Measurements from ENCODE around the gene AIM2.
"Not testable (repeated sequence)": the region's sequence is repeated elsewhere in the genome, so short reads cannot be mapped to it uniquely, and the experiment has no call there.

The AIM2 gene, protein sequence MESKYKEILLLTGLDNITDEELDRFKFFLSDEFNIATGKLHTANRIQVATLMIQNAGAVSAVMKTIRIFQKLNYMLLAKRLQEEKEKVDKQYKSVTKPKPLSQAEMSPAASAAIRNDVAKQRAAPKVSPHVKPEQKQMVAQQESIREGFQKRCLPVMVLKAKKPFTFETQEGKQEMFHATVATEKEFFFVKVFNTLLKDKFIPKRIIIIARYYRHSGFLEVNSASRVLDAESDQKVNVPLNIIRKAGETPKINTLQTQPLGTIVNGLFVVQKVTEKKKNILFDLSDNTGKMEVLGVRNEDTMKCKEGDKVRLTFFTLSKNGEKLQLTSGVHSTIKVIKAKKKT

DNA sequence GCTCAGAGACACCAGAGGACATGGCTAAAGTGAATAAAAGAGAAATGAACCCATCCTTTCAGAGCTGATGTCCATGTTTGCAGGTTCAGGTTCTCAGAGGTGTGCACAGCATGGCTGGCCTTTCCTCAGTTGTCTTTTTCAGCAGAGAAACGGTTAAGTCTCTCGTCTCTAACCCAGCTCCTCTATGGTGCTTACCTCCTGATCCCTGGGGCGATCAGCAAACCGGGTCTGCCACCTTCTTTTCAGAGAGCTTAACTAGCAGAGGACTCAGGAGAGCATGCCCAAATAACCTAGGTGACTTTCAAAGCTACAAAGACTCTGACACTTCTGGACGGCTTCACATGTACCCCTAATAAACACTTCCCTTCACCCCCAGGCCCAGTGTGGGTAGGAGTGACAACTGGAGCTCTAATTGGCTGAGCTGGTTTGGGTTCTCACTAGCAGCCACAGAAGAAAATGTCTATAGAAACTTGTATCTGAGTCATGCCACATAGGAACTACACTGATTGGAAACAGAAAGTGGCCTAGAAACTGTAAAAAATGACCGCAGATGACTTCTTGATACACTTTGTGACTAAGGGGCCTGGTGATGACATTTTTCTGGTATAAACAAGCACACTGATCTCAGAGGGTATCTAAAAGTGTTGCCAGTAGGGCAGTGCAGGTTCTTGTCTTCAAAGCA lies at the start of gene AIM2:
TSS of gene AIM2 (minus strand) at position 329 of the 682 bp plus-strand sequence. CDS start 3,267 bp downstream, outside the sequence.
- DNase-seq = no peak

DNA sequence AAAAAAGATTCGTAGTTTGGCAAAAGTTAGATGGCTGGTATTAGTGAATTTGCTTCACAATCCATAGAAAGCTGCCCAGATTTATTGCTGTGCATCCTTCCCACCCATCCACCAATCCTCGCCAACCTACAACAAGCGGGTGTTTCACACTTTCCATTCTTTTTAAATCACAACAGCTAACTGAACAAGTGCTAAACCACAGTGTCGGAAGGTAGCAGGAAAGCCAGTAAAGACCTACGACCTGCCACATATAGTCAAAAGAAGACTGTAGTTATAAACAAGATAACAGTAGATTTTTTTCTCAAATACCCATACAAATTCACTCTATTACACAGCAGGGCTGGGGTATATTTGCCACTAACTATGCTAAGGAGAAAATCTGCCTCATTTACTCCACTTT lies 47.0 kb upstream of the AIM2 start:
- DNase-seq = no peak

DNA sequence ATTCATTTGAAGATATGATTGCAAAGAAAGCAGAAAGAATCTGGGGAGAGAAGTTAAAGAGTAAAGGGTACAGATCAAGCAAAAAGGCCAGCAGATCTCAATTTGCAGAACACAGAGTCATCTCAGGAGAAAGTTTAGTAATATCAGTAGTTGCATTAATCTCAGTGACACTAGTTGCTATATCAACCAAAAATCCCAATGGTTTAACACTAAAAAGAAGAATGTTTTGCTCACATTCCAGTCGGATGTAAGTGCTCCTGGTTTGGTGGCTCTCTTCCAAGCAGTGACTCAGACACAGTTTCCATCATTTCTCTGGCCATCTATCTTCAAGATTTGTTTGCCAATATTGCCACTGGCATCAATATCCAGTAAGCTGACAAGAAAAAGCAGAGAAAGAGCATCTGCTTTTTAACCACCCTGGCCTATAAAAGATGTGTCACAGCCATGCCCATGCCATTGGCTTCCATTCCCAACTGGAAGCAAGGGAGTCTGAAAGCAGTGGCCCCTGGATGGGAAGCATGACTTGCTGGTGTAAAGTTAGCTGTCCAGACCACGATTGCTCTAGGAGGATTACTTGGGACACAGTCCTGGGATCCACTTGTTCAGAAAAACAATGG lies 45.5 kb upstream of the AIM2 start:
- no peak for DNase-seq

DNA sequence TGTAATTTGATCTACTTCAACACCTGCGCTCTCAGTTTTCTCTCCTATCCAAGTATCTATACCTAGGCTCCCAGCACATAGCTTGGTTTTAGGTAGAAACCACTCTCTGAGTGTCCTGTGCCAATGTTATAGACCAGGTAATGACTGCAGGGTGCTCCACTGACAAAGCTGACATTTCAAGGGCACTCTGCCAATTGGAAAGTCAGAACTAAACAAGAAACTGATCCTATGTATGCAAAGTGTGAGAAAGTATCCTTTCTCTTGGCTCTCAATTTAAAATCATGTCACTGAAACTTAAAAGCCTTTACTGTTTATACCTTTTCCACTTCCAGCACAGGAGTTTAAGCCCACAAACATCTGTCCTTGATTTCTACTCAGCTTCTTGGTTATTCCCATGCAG lies 45.0 kb upstream of the AIM2 start:
- peak; percentile 94 for DNase-seq

DNA sequence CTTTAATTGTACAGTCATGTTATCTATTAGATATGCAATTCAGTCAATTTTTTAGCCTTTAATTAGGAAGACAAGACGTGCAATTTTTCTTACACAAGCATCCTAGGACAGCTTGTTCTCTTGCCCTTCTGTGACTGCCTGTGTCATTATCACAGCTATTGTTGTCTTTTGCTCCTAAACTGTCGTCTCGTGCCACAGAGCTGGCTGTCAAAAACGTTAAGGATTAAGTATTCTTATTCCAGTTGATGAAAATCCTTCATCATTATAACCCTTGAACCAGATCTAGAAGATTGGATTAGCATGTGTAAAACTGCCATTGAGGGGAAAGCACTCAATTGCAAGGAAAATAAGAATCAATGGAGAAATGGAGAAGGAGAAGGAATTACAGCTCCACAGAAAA lies 43.8 kb upstream of the AIM2 start:
- no peak for DNase-seq

DNA sequence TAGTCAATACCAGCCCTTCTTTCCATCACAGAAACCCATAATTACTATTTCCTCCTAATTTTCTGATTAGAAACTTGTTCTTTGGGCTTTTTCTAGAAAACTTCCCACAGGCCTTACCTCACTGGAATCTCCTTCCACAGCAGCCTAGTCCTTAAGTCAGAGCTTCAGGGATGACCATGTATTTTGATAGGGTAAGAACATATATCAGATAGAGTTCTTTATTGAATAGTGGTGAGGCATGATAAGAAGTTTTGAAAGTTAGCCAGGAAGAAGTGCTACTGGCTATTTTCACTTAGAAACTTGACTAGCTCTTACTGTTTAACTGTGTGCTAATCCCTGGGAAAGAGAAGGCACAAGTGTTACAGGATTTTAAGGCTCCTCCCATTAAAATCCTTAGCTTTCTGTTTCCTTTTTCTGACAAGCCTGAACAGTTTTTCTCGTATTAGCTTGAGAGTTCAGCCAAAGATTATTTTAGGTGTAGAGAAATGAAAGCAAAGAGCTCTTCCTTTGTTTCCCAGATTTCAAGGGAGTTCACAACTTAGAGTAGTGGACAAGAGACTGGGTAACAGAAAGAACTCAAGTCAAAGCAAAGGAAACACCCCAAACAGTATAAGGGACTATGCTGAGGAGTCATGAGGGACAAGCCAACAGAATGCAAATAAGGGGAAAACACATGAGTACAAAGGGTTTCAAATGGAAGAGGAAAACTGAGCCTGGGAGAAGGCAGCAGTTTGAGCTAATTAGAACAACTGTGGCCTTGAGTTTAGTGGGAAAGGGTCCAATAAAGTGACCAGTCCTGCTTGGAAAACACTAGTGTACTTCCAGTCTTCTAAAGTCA lies 37.2 kb upstream of the AIM2 start:
- no peak for DNase-seq

DNA sequence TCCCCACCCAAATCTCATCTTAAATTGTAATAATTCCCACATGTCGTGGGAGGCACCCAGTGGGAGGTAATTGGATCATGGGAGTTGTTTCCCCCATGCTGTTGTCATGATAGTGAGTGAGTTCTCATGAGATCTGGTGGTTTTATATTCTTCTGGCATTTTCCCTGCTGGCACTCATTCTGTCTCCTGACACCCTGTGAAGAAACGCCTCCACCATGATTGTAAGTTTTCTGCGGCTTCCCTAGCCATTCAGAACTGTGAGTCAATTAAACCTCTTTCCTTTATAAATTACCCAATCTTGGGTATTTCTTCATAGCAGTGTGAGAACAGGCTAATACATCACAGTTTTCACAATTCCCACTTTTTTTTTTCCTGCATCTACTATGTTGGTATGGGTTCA lies 26.5 kb upstream of the AIM2 start:
- not testable (repeated sequence) for DNase-seq

DNA sequence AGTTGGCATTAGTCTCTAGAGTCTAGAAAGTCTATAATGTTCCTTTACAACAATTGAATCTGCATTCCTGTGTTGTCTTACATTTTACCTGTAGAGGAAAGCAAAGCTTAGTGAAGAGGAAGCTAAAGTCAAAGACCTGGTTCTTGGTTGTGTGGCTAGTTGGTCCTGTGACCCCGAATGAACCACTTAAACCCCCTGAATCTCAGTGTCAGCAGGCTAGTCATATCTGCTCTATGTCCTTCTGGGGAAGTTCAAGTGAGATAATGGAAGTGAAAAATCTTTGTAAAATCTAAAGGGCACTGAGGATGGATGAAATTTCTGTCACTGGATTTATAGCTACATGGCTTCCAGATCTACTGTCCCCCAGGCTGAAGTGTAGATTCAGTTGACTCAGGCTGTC lies 24.0 kb upstream of the AIM2 start:
- DNase-seq = no peak

DNA sequence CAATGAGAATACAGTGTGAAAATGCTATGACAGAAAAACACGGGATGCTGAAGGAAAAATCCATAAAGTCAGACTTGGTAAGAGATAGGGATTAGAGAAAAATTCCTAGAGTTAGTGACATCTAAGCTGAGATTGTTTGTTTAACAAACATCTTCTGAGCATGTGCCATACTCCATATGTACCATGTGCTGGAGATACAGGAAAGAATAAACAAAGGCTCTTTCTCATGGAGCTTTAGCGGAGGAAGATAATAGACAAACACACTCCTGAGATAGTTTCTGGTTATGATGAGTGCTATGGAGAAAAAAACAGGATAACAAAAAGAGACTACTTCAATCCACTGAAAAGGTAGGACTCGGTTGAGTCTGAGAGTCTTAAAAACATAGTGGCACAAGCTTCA lies 22.0 kb upstream of the AIM2 start:
- DNase-seq = no peak

DNA sequence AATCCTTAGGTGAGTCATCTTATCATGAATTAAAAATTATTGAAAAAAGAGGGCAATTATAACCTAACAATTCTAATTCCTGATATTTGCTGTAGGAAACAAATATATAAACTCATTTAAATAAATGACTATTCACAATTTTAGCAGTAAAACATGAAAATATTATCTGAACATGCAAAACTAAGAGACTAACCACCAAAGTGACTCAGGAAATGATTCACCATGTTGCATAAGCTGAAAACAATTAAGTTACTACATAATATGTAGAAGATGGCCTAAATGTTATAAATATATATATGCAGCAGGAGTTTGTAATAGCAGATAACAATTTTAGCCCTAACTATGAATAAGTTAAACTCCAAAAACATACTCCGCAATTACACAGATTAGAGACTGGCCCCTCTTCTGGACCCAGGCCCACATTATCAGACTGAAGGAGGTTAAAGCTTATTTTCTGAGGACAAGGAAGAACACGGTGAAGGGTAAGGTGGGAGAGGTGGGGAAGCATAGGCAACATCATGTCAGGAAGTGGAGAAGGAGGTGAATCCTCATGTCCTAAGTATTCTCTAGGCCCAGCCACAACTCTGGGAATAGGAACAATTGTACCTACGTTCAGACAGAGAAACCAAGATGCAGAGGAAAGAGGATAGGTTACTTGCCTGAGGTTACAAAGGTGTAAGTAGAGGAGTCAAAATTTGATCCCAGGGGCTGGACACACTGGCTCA lies 15.6 kb upstream of the AIM2 start:
- DNase-seq = no peak

DNA sequence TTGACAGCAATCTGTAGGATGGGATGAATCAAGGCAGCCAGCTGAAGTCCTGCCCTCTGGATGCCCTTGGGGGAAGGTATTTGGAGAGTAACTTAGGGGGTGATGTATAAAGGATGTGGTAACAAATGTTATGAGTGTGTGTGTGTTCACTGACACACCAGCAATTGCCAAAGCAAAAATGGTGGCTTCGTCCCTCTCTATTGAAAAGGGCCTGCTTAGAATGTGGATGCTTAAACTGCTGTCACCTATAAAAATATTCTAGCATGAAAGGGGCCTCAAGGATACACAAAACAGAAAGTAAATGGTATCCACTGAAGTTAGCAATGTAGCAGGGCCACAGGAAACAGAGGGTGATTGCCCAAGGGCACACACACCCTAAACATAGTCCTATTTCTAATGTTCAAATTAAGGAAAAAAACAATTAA lies 15.1 kb upstream of the AIM2 start:
- no peak for DNase-seq

DNA sequence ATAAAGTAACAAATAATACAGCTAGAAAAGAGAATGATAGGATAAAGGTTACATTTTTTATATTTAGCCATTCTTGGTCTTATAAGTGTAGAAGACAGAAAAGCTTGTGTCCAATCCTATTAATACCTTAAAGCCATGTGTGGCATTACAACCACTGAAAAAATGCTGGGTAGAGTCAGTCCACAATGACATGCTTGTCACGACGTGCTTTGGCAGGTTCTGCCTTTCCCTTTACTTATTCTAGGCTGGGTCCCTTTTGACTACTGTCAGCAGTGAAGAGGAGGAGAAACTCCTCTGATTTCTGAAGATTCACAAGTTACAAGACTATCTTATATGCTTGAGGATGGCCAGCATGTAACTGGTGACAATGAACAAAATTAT lies 14.6 kb upstream of the AIM2 start:
- DNase-seq = no peak

DNA sequence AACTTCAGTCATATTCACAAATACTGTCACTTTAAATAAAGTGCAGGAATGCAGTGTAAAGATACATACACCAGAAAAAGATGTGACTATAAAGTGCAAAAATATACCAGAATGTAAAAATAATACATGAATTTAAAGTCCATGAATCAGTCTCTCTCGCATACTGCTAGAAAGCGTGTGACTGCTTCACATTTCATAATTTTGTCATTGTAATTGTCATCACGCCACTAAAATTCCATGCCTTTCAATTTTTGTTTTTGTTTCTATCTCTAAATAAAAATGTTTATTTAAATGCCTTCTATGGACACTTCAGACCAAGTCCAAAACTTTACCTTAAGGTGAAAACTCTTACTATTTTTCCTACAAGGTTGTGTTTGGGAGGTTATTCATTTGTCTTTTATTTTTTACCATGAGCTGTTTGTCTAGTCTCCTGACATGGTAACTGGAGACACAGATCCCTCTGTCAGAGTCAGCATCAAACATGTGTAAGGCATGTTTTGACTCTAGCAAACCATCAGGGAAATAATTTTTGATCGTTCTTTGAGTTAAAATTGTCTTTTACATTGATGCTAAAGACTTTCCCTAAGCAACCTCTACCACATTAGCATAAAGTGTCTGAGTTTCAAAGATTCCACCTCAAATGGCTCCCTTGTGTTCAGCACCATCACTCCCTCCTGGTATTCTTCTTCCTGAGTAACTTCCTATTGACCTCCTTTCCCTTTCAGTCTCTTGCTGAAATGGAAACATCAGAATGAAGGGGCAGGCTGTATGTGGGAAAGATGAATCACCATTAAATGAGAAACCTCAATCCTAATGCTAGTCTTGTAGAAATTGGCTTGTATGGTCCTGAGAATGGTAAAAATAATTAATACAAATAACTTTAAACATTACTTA lies 14.0 kb upstream of the AIM2 start:
- DNase-seq = no peak

DNA sequence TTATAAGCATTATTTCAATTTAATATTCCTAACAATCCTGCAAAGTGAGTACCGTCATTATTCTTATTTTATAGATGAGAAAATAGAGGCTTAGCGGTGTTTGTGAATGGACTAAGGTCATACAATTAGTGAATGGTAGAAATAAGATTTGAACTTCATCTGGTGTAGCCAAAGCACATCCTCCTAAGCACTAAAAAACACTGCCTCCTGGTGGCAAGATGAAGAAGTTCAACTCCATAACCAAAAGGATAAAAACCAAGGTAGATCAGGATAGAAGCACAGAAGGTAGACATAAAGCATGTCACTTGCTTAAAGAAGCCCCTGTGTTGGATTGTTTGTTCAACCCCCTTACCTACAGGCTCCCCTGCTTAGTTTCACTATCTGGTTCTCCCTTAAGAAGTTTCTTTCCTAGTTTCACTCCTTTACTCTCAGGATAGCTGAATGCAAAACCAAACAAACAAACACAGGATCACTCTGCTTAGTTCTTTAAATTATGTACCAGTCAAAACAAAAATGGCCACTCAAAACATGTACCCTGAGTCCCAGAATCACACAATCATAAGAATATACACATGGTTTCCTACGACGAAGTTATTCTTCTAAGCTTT lies 12.7 kb upstream of the AIM2 start:
- DNase-seq = peak; percentile 37

DNA sequence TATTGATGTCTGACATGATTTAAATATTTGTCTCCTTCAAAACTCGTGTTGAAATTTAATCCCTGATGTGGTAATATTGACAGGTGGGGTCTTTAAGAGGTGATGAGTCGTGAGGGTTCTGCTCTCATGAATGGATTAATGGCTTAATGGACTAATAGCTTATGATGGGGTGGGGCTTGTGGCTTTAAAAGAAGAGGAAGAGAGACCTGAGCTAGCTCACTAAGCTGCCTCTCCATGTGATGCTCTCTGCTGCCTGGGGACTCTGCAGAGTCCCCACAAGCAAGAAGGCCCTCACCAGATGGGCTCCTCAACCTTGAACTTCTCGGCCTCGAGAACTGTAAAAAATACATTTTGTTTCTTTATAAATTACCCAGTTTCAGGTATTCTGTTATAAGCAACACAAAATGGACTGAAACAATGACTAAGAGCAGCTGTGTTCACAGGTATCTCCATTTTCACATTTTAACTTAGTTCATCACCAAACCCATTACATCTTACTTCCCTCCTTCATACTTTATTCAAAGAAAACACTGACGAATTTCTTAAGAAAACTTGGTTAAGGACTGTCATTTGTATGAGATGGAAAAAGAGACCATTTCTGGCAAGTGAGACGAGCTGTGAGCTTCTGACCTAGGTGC lies 12.1 kb upstream of the AIM2 start:
- no peak for DNase-seq

DNA sequence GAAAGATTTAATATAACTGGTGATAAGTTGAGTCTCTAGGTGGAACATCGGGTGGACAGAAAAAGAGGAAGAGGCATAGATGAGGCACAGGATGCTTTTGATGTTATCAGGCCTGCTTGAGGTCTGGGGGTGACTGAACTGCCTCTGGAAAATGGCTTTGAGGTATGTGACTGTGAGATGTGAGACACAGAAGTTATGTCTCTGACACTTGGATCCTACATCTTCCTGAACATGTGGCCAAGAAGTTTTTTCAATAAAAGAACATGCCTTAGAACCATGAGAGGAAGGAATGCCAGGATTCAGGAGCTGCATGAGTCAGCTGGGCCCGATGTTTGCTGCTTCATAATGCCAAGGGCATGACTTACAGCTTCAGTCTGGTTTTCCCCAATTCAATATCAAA lies 11.5 kb upstream of the AIM2 start:
- DNase-seq = no peak

DNA sequence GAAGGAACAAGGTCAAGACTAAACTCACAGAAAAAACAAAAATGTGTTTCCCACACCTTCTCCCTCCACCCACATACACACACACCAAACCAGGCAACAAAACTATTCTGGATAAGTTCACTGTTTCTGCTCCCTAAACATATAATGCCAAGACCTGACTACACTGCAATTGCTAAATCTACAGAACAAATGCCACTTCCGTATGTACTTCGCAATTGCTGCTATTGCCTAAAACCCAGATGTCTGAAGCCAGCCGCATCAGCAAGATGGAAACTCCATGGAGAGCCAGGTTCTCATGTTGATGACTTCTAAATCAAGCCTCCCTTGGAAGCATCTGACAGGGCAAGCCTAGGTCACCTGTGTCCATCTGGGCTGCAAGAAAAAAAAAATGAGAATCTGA lies 8.3 kb upstream of the AIM2 start:
- no peak for DNase-seq

DNA sequence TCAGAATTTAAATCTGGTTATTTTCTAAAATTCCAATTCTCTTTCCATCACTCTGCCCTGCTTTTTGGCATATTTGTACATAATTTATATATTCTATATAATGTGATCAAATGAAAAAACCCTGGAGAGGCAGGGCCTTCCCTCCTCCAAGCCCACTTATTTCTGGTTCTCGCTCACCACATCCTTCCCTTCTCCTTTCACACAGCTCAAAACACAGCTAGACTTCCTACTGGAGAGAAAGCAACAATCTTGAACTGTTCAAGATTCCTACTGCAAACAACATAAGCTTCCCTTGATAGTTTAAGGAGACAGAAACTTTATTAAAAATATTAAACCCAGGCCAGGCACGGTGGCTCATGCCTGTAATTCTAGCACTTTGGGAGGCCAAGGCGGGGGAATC lies 7.6 kb upstream of the AIM2 start:
- DNase-seq = no peak

DNA sequence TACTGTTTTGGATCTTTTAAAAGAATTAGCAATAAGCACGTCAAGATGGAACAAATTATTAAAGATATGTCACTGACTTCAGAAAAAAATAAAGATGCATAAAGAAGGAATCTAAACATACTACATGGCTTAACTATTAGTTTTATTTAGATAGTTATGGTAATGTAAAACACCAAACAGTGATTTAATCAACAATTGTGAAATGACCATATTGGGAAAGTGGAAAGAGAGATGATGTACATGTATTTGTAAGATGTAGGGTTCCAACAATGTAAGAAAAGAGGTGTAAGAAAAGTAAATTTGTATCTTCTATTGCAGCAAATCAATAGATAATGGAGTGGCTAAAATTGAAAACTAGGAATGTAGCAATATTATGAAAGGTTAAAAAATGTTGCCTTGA lies 6.4 kb upstream of the AIM2 start:
- DNase-seq = no peak

DNA sequence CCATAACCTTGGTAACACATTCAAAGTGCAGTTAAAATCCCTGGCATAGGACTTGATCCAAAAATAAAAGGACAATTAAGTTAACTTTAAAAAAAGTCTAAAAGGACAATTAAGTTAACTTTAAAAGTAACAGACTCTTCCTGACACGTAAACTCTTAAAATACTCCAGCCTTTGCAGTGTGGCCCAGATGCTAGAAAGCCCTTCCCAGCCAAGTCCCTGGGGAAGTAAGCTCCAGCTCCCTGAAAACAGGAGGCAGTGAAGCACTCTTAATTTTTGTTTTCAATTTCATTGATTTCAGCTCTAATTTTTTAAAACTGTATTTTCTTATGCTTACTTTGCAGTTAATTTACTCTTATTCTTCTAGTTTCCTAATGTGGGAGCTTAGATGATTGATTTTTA lies 5.1 kb upstream of the AIM2 start:
- DNase-seq = no peak

DNA sequence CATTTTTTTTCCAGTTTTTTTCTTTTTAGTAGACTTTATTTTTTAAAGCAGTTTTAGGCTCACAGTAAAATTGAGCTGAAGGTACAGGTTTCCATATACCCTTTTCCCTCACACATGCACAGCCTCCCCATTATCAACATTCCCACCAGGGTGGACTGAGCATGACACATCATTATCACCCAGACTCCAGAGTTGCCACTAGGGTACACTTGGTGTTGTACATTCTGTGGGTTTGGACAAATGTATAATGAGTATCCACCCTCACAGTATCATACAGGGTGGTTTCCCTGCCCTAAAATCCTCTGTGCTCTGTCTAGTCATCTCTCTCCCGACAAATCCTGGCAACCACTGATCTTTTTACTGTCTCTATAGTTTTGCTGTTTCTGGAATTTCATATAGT lies 3.0 kb upstream of the AIM2 start:
- no peak for DNase-seq

All from NCI-H1105 treated with DMSO at 0.1 percent for 48 hours (cell line).